DMS53 treated with DMSO at 0.1 percent for 48 hours (cell line): ENCODE measurements around the gene UBL4A.

ENCODE experiments used
- DNase-seq: peaks from one replicate; lab custom pipeline; 2025; ENCODE audit not compliant: unreplicated experiment; lab: John Stamatoyannopoulos, UW

UBL4A gene

DNA sequence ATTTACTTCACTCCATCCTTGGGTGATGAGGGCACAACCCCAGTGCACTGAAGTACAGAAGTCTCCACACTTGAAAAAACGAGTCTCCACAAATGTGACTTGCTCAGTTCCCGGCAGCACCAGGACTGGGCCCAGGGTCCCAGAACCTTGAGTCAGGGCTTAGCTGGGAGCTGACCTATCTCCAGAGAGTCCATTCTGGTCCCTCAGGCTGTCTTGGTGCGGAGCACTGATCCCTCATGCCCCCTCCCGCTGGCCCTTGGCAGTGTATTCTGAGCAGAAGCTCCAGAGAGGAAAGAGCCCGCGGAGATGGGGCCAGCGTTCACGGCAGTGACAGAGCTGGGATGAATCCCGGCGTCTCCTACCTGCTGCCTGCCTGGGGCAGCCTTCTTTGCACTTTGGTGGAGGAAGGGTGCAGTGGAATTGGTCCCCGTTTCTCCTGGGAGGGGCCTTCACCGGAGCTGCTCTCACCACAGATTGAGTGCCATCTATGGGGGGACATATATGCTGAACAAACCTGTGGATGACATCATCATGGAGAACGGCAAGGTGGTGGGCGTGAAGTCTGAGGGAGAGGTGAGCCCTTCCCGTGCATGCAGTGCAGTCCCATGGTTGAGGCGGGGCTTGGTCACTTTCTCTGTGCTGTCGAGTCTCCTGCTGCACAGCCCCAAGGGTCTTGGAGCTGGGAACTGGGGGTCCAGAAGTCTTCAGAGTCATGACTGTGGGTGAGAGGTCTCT, 45.6 kb downstream of the UBL4A start:
- no peak for DNase-seq

DNA sequence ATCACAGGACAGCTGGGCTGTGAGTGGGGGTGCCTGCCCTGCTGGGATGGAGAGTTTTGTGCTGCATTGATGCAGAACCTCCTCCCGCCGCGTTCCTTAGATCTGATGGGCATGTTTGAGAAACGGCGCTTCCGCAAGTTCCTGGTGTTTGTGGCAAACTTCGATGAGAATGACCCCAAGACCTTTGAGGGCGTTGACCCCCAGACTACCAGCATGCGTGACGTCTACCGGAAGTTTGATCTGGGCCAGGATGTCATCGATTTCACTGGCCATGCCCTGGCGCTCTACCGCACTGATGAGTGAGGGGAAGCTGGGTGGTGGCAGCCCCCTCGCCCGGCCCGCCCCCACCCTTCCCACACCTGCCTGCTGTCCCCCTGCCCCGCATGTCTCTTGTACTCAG, 46.6 kb downstream of the UBL4A start:
- DNase-seq: no peak

DNA sequence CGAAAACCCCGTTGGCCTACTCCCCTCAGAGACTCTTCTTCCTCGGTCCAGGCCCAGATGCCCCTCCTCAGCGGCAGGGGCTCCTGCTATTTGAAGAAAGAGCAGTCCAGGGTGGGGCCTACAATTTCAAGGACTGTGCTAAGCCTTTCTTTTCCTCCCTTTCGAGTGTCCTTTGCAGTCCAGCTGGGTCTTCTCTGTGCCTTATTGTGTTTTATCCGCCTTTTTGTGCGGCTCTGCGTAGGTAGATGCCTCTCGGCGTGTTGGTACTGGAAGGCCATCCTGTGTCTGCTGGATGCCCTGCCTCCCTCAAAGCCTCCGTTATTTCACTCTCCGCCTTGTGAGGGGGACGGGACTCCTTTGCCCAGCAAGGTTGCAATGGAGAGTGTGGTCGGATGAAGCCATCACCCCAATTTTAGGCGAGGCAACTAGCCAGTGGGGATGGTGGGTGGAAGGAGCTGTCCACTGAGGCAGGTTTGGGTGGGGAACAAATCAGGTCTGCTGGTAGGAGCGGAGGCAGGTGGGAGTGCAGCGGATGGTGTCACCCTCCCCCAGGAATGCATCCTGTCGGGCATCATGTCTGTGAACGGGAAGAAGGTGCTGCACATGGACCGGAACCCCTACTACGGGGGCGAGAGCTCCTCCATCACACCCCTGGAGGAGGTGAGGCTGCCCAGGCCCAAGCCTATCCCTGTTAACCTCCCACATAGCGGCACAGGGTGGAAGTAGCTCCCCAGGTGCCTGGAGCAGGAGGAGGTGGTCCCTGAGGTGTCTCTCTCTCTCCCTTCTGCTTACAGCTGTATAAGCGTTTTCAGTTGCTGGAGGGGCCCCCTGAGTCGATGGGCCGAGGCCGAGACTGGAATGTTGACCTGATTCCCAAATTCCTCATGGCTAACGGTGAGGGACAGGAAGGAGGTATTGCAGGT, 48.2 kb downstream of the UBL4A start:
- no peak for DNase-seq

DNA sequence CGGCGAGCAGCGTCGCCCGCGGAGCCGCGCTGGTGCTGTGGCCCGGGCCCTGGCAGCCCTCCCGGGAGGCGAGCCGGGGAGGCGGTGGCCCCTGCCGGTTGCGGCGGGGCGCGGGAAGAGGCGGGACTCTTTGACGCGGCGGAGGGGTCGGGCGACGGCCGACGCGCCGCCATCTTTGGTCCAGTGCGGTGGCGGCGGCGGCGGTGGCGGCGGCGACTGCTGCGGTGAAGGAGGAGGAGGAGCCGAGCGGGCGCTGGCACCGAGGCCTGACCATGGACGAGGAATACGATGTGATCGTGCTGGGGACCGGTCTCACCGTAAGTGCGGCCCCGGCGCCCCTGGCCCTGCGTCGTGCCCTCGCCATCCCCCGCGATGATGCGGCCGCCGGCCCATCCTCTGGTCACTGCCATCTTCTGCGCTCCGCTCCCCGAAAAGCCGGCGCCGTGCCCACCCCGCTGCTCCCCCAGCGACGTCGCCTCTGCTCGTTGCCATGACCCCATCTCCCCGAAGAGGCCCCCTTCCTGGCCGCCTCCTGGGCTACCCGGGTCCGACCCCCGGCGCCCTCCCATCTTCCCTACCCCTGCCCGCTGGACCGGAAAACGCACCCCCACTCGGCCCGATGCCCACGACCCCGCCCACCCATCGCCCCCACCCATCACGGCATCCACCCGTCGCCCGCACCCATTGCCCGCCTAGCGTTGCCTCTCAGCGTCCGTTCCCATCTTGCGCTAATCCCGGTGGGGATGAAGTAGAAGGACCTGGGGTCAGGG, 49.2 kb downstream of the UBL4A start, which contains the start of gene GDI1:
GDI1 (plus strand) TSS at position 172 of the 770 bp plus-strand sequence; CDS start at position 273, 101 bp downstream.
- DNase-seq: no peak

DNA sequence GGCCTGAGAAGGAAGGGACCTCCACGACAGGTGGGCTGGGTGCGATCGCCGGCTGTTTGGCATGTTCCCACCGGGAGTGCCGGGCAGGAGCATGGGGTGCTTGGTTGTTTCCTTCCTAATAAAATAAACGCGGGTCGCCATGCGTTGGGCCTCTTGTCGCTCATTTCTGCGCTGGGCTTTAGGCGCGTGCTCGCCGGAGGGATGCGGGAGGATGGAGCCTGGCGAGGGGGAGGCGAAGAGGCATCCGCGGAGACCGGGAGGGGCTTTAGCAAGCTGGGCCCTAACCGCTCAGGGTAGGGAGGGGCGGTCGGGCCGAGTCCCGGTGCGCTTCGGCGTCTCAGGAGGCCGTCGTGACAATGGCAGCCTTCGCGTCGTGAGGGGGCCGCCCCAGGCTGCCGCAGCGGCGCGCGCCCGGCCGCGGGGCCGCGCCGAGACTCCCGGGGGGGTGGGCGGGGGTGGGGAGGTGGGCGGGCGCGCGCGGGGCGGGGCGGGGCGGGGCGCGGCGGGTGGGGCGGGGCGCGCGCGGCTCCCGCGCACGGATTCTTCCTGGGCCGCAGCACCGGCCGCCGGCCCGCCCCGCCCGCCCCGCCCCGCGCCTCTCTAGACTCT, 49.9 kb downstream of the UBL4A start:
- DNase-seq: no peak

DNA sequence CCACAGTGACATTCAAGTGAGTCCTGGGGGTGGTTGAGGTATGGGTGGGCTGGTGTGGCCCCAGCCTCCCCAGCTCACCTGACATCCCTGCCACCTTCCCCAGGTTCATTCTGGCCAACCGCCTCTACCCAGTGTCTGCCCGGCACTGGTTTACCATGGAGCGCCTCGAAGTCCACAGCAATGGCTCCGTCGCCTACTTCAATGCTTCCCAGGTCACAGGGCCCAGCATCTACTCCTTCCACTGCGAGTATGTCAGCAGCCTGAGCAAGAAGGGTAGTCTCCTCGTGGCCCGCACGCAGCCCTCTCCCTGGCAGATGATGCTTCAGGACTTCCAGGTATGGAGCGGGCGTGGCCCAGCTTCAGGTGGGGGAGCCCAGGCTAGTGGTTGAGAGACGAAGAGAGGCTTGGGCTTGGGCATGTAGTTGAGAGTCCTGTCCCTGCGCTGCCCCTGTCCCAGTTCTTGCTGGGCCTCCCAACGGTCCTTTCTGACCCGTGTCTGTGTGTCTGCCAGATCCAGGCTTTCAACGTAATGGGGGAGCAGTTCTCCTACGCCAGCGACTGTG, 51.2 kb downstream of the UBL4A start:
- no peak for DNase-seq

DNA sequence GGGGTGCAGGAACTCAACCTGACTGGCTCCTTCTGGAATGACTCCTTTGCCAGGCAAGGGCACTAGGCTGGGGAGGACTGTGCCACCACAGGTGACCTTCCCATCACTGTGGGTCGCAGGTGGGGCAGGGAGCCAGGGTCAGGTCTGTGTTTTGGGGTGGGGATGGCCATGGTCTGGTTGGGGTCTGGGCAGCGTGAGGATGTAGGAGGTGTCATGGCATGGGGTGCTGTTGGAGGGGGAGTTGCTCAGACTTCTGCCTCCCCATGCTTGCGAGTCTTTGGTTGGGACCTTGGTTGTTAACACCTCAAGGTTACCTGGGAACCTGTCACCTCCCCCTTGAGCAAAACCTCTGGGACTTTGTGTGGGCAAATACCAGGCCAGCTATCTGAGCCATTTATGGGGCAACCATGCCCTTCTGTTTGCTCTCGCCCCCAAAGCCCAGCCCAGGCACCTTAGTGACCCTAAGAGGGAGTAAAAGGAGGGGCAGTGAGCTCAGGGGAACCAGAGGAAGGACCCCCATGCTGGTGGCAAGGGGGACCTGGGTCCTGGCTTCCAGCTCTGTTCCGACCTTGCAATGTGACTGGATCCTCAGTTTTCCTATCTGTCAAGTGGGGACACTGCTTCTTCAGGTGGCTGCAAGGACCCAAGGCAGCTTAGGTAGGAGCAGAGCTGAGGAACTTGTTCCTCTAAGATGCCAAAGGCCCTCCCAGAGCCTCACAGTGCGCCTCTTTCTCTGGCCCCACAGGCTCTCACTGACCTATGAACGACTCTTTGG, 51.8 kb downstream of the UBL4A start:
- no peak for DNase-seq
